GM10266 (cell line): Measurements from ENCODE around the gene YBX1.
"Not testable (repeated sequence)": the region's sequence is repeated elsewhere in the genome, so short reads cannot be mapped to it uniquely, and the experiment has no call there.

Experiments used
- DNase-seq: peaks from one replicate; pipeline ENCODE4 v3.0.0; 2012; ENCODE audit errors: extremely low spot score
- TF ChIP-seq, protein P1 (sequence below): IDR thresholded peaks from 2 replicates; pipeline ENCODE4 v1.5.1; 2012; ENCODE audit warnings: mild to moderate bottlenecking, low read depth; ENCODE audit not compliant: control insufficient read depth, insufficient read depth; ENCODE audit errors: missing control alignments

Gene YBX1

DNA sequence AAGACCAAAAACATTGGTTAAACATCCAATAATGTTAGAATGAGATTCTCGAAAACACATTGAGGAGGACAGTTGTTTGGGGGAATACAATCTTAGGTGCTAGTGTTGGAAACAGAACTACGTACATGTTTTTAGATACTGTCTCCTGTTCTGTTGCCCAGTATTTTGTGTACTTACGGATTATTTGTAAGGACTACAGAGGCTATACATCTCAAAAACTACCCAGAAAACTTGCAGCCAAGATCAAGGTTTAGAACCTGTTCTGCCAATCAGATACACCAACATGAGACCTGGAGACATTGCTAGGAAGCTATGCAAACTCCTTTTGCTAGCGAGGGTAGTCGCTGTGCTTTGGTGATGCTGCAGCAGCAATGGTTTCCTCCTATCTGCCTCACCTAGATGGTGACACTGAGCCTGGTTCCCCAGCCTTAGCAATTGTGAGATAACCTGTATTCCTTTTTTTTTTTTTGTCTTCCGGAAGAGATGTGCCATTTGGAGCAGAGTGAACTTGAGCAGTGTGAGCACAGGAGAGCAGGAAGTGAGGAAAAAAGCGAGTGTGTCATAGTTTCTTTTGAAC, 21.8 kb downstream of the YBX1 start:
- TF ChIP-seq, protein P1, sequence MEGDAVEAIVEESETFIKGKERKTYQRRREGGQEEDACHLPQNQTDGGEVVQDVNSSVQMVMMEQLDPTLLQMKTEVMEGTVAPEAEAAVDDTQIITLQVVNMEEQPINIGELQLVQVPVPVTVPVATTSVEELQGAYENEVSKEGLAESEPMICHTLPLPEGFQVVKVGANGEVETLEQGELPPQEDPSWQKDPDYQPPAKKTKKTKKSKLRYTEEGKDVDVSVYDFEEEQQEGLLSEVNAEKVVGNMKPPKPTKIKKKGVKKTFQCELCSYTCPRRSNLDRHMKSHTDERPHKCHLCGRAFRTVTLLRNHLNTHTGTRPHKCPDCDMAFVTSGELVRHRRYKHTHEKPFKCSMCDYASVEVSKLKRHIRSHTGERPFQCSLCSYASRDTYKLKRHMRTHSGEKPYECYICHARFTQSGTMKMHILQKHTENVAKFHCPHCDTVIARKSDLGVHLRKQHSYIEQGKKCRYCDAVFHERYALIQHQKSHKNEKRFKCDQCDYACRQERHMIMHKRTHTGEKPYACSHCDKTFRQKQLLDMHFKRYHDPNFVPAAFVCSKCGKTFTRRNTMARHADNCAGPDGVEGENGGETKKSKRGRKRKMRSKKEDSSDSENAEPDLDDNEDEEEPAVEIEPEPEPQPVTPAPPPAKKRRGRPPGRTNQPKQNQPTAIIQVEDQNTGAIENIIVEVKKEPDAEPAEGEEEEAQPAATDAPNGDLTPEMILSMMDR = no peak

DNA sequence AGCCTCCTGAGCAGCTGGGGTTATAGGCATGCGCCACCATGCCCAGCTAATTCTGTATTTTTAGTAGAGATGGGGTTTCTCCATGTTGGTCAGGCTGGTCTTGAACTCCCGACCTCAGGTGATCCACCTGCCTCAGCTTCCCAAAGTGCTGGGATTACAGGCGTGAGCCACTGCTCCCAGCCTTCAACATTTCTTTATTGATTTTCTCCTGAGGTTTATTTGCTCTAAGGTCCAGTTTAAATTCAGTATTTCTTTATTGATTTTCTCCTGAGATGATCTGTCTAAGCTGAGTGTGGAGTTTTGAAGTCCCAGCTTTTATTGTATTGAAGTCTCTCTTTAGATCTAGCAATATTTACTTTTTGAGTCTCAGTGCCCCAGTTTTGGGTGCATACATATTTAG, 30.6 kb downstream of the YBX1 start:
- not testable (repeated sequence) for DNase-seq

More for the DNA sequence above, 21.8 kb downstream of the YBX1 start:
- no peak for DNase-seq

DNA sequence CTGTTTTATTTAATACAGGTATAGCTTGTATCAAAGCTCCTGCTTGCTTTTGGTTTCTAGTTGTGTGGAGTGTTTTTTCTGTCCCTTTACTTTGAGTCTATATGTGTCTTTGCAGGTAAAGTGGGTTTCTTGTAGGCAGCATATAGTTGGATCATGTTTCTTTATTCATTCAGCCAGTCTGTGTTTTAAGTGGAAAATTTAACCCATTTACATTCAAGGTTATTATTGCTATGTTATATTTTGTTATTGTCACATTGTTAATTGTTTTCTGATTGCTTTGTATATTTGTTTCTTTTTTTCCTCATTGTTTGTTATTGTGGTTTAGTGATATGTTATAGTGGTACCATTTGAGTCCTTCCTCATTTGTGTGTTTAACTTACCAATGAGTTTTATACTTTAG, 31.1 kb downstream of the YBX1 start:
- TF ChIP-seq, protein P1 = no peak
- DNase-seq = no peak

DNA sequence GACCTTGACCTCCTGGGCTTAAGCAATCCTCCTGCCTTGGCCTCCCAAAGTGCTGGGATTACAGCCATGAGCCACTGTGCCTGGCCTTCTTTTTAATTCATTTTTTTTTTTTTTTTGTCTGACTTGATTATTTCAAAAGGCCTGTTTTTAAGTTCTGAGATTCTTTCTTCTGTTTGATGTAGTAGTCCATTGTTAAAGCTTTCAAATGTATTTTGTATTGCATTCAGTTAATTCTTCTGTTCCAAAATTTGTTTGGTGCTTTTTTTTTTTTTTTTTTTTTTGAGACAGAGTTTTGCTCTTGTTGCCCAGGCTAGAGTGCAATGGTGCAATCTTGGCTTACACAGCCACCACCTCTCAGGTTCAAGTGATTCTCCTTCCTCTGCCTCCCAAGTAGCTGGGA, 32.2 kb downstream of the YBX1 start:
- not testable (repeated sequence) for DNase-seq

DNA sequence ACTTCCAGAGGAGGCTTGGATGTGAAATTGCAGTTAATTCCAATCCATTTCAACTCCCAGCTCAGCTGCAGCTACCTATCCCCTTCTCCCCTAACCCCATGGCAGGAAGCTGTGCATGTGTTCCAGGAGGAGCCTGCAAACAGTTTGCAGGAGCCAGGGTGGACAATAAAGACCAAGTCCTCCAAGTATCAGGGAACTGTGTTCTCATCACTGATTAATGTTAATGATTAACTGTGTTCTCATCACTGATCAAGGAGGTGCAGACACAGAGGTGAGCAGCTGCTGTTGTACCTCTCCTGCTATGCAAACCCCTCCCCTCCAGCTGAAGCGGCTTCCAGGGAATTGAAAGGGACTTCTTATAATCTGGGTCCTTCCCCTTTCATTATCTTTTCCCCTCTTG, 38.6 kb downstream of the YBX1 start:
- TF ChIP-seq, protein P1 = no peak
- no peak for DNase-seq

DNA sequence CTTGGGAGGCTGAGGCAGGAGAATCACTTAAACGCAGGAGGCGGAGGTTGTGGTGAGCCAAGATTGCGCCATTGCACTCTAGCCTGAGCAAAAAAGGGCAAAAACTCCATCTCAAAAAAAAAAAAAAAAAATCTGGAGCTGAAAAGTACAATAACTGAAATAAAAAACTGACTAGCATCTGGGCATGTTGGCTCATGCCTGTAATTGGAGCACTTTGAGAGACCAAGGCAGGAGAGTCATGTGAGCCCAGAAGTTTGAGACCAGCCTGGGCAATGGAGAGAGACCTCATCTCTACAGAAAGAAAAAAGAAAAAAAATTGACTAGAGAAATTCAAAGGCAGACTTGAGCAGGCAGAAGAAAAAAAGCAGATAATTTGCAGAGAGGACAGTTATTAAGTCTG, 39.7 kb downstream of the YBX1 start:
- TF ChIP-seq, protein P1 = no peak
- no peak for DNase-seq

DNA sequence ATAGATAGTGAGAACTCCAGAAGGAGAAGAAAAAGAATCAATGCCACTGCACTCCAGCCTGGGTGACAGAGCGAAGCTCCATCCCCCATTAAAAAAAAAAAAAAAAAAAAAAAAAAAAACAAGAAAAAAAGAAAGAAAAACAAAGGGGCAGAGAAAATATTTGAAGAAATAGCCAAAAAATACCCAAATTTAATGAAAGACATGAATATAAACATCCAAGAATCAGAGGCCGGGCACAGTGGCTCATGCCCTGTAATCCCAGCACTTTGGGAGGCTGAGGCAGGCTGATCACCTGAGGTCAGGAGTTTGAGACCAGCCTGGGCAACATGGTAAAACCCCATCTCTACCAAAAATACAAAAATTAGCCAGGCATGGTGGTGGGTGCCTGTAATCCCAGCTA, 40.2 kb downstream of the YBX1 start:
- DNase-seq = not testable (repeated sequence)

DNA sequence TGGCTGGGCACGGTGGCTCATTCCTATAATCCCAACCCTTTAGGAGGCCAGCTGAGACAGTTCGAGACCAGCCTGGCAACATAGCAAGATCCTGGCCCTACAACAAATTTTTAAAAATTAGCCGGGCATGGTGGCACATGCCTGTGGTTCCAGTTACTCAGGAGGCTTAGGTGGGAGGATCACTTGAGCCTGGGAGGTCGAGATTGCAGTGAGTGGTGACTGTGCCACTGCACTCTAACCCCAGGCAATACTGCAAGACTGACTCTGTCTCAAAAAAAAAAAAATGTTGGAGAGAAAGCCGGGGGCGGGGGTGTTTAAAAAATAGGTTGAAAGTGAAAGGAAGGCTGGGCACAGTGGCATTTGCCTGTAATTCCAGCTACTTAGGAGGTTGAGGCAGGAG, 41.3 kb downstream of the YBX1 start:
- TF ChIP-seq, protein P1 = no peak
- no peak for DNase-seq

DNA sequence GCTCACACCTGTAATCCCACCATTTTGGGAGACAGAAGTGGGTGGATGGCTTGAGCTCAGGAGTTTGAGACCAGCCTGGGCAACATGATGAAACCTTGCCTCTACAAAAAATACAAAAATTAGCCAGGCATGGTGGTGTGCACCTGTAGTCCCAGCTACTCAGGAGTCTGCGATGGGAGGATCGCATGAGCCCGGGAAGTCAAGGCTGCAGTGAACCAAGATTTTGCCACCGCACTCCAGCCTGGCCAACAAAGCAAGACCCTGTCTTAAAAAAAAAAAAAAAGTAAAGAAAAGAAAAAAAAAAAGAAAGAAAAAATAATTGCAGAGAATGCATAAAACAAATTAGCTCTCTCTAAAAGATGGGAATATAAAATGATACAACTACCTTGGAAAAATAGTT, 43.6 kb downstream of the YBX1 start:
- not testable (repeated sequence) for DNase-seq

DNA sequence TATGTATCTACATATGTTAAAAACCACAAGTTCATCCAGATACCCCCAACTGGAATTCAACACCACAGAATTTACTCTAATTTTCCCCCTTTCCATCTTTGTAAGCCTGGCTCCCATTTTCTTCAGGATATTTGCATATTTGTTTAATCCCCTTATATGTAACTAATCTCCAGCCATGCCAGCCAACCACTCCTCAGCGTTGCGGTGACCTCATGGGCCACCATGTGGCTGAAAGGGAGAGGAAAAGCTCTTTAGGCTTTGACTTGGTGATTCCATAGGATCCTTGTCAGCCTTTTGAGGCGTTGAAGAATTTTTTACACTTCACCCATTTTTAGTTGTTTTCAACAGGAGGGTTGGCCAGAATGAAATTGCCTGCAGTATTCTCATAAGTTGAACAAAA, 47.8 kb downstream of the YBX1 start:
- TF ChIP-seq, protein P1 = no peak
- DNase-seq = no peak
